NT2/D1 (cell line): ENCODE data around the gene PODXL2.

ENCODE experiments used
- SUZ12 ChIP-seq: IDR thresholded peaks from 2 replicates; pipeline ENCODE4 v1.6.1; 2011; ENCODE audit not compliant: insufficient read length, insufficient read depth; ENCODE audit errors: extremely low read depth
- YY1 ChIP-seq: IDR thresholded peaks from 2 replicates; pipeline ENCODE4 v1.6.1; 2011; ENCODE audit not compliant: insufficient read length, insufficient read depth
- ZNF274 ChIP-seq: IDR thresholded peaks from 2 replicates; pipeline ENCODE4 v1.6.1; 2011; ENCODE audit warnings: mild to moderate bottlenecking, low read depth, low read length

DNA sequence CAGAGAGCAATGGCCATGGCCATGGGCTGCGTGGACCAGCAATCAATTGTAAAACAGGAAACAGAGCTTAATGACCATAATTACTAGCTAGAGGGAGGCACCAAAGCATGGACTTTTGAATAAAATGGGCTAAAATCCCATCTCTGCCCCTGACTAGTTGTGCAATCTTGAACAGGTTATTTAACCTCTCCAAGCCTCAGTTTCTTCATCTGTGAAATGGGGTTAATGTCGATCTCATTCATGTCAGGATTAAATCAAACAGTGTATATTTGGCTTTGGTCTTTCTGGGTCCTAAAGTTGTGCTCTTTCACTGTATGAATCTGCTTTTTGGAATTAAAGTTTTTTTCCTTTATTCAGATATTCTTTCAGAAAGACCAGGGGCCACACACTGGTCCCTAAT lies 79.9 kb downstream of the PODXL2 start:
- TF ChIP-seq YY1: no peak
- TF ChIP-seq ZNF274: no peak
- no peak for TF ChIP-seq SUZ12
